ENCODE results near the gene TMC5.
A peak's percentile ranks its signal among the peaks of the same experiment; 100 is the strongest.
"Not testable (repeated sequence)": the region's sequence is repeated elsewhere in the genome, so short reads cannot be mapped to it uniquely, and the experiment has no call there.

Gene TMC5, protein sequence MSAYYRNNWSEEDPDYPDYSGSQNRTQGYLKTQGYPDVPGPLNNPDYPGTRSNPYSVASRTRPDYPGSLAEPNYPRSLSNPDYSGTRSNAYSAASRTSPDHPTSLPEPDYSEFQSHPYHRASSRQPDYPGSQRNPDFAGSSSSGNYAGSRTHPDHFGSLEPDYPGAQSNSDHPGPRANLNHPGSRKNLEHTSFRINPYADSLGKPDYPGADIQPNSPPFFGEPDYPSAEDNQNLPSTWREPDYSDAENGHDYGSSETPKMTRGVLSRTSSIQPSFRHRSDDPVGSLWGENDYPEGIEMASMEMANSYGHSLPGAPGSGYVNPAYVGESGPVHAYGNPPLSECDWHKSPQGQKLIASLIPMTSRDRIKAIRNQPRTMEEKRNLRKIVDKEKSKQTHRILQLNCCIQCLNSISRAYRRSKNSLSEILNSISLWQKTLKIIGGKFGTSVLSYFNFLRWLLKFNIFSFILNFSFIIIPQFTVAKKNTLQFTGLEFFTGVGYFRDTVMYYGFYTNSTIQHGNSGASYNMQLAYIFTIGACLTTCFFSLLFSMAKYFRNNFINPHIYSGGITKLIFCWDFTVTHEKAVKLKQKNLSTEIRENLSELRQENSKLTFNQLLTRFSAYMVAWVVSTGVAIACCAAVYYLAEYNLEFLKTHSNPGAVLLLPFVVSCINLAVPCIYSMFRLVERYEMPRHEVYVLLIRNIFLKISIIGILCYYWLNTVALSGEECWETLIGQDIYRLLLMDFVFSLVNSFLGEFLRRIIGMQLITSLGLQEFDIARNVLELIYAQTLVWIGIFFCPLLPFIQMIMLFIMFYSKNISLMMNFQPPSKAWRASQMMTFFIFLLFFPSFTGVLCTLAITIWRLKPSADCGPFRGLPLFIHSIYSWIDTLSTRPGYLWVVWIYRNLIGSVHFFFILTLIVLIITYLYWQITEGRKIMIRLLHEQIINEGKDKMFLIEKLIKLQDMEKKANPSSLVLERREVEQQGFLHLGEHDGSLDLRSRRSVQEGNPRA

DNA sequence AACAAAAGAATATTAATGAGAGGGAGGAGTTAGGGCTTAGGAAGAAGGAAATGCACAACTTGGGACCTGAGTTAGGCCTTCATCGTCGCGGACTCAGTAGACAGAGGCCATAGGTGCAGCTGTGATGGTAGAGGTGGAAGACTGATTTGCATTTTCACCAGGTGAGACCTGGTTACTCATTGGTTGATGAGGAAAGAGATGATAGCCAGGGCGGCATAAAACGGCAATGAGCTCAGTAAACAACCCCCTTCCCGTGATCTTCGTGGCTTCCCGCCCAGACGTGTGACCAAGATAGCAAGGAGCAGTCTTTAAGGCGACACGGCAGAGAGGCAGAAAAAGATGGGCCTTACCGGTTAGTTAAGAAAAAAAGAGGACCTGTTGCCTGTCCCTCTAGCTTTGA, at the start of gene TMC5:
TSS of gene TMC5 (plus strand) at position 244 of the 400 bp plus-strand sequence. CDS start 22,156 bp downstream, outside the sequence.
- DNase-seq: no peak

DNA sequence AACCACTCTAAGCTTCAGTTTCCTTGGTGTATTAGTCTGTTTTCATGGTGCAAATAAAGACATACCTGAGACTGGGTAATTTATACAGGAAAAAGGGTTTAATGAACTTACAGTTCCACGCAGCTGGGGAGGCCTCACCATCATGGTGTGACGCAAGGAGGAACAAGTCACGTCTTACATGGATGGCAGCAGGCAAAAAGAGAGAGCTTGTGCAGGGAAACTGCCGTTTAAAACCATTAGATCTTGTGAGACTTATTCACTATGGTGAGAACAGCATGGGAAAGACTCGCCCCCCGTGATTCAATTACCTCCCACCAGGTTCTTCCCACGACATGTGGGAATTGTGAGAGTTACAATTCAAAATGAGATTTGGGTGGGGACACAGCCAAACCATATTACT, 45.1 kb upstream of the TMC5 start:
- not testable (repeated sequence) for DNase-seq

DNA sequence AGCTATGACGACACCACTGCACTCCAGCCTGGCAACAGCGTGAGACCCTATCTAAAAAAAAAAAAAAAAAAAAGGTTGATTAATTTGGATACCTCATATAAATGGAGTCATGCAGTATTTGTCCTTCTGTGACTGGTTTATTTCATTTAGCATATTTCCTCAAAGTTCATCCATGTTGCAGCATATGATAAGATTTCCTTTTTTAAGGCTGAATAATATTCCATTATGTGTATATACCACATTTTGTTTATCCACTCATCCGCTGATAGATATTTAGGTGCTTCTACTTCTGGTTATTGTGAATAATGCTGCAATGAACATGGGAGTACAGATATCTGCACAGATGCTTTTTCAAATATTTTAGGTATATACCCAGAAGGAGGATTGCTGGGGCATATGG, 43.3 kb upstream of the TMC5 start:
- DNase-seq: no peak

DNA sequence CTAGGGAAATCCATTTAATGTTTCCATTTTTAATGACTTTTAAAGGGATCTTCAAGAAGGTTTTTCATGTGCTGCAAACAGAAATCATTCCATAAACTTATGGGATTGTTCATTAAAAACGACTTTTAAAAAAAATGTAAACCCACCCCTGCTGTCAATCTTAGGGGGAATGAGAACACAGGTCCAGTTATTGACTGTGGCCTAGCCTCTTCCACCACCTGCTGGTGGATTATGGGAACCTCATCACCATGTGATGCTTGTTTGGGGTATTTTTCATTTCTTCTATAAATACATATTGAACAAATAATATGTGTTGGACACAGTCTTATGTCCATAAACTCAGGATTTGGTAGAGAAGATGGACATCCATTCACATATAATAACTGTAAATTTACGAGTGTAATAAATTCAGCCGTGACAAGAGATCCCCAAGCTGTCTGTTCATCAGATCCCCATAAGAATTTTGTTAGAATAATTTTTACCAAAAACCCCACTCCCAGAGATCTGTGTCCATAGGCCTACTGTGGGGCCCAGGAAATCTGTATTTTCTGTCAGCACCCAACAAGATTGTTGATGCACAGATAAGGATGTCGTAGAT, 42.0 kb upstream of the TMC5 start:
- DNase-seq: peak; percentile 21

DNA sequence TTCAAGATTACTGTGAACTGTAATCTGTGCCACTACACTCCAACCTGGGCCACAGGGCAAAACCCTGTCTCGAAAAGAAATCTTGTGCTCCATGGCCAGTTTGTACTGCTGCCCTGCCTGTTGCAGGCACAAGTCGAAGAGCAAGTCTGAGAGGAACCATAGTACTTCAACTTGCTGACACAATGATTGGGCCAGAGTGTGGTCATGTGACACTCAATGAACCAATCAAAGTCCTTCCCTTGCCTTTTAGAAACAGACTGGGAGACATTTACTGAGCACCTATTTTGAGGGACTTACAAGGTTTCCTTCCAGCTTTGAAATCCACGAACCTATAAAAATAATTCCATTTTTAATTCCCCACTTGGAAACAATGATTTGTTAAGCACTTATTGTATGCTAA, 39.8 kb upstream of the TMC5 start:
- DNase-seq: no peak

DNA sequence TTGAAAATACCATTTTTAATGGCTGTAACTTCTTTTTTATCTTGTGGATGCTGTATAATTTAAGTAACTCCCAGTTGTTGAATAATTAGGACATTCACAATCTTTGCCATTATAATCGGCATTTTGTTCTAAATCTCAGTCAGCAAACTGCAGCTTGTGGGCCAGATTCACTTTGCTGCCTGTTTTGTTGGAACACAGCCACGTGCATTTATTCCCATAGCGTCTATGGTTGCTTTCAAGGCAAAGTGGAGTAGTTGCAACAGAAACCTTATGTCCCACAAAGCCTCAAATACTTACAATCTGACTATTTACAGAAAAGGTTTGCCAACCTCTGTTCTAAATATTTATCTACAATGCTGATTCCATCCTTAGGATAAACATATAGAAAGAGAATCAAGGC, 39.2 kb upstream of the TMC5 start:
- DNase-seq: no peak

DNA sequence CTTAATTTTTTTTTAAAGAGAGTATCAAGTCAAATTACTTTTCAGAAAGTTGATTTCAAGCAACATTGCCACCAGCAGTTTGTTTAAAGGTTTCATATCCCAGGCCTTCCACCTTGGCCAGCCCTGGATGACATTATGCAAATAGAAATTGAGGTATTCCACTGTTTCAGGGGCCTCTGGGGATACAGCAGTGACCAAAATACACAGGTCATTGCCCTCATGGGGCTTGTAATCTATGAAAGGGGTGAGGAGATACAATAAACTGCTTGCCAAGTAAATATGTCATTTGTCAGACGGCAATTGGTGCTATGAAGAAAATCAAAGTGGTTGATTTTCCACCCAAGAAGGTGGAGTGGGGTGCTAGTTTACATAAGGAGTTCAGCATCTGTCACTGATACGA, 37.8 kb upstream of the TMC5 start:
- no peak for DNase-seq

DNA sequence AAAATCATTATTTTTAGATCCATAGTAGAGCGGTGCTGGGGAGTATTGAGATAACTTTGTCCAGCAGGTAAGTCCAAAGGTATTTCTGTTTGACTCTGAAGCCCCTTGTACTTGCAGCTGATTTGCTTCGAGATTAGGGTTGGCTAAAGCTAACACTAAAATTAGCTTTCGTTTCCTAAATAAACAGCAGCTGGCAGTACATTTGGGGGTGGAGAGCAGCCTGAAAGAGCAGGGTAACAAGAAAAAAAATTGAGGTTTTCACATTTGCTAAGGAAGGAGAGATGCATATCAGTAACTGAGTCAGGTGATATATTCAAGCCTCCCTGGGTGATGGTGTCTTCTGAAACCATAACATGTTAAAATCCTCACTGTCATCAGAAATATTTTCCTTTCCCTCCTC, 37.4 kb upstream of the TMC5 start:
- no peak for DNase-seq

DNA sequence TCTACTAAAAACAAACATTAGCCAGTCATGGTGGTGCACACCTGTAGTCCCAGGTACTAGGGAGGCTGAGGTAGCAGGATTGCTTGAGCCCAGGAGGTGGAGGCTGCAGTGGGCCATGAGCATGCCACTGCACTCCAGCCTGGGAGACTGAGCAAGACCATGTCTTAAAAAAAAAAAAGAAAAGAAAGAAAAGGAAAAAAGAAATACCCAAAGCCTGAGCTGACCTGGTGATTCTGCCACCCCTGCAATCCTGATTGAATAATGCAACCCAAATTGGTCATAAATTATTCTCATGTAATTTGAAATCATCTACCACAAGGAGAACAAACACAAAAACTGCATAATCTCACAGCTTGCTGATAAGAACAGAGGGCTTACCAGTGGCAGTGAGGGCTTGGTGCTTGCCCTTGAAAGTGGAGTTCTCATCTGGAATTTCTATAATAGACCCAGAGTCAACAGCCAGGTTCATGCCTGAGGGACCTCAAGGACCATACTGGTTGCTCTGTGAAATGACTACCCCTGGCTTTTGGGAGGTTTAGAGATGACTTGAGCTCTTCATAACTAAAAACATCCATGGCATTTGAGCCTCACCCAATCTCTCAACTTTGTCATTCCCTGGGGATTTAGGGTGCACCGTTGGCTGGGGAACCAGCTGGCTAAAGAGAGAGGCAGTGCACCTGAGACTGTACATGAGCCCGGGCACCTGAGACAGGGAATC, 35.4 kb upstream of the TMC5 start:
- DNase-seq: no peak

DNA sequence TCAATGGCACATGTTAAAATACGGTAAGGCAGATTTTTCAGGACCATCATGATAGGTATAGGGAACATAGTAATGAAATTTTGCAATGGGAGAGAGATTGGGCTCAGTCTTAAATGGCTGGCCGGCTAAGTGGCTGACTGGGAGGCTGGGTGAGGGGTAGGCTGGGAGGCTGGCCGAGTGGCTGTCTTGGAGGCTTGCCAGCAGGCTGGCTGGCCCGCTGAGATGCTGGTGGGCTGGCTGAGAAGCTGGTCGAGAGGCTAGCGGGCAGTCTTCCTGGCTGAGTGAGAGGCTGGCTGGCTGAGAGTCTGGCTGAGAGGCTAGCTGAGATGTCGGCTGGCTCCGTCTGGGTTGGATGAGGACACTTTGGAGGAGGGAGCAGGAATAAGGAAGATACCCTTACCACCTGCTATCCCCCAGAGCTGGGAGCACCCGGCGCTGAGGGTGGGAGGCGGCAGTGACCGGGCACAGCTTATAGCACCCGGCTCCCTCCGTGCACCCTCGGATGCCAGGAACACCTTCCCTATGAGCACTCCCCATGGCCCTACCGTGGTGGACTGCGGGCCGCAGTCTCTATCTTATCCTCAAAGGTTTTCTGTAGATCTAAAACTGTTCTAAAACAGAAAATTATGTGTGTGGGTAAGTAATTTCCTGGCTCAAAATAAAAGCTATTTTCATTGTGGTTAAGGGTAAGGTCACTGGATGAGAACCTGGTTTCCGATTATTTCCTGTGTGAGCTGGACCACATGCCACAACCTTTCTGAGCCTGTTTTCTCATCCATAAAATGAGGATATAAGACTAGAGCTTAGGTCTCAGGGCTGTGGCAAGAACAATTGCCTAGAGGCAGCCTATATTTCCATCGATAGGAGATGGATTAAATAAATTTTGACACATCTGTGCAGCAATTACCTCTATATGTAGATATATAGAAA, 34.5 kb upstream of the TMC5 start:
- peak; percentile 15 for DNase-seq

DNA sequence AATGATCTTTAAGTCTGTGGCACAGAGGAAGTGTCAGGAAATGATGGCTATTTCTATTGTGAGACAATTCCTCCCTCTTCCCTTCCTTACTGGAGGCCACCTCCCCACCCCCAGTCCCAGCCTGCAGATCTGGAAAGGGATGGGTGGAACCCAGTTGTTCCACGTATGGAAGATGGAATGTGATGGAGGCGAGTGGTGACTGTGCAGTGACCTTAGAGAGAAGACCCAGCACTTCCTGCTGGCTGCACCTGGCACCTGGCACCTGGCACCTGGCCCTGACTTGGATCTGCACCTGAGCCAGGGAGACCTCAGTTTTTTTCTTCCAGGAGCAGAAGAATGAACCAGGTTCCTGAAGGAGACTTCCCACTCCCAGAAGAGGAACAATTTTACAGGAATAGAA, 33.0 kb upstream of the TMC5 start:
- no peak for DNase-seq

DNA sequence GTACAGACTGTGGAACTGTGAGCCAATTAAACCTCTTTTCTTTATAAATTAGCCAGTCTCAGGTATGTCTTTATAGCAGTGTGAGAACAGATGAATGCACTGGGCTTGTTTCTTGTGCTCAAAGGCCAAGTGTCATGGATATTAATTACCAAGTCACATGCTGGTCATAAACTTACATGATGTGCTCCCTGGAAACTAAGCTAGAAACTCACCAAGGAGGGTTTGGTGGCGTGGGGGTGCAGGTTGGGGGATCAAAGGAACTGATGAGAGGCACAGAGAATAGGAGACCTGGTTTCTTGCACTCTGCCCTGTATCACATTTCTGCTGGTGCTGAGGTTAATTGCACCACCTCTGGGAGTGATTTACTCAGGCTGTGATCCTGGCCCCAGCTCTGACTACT, 31.2 kb upstream of the TMC5 start:
- DNase-seq: no peak

DNA sequence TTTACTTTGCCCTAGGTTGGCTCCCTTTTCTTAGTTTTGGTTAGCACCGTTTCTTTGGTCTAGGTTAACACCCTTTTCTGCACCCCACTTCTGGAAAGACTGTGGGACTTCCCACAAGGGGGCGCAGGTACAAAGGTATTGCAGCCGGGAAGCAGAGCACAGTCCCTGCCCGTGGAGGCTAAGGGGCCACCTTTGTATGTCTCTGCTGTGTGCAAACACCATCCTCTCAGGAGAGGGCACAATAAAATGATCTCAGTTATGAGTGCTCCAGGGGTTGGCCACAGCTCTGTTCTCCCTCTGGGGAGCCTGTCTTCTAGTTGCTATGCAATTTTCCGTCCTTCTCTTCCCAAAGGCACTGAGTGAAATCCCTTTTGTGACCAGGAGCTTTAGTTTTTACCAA, 28.4 kb upstream of the TMC5 start:
- DNase-seq: peak; percentile 68

DNA sequence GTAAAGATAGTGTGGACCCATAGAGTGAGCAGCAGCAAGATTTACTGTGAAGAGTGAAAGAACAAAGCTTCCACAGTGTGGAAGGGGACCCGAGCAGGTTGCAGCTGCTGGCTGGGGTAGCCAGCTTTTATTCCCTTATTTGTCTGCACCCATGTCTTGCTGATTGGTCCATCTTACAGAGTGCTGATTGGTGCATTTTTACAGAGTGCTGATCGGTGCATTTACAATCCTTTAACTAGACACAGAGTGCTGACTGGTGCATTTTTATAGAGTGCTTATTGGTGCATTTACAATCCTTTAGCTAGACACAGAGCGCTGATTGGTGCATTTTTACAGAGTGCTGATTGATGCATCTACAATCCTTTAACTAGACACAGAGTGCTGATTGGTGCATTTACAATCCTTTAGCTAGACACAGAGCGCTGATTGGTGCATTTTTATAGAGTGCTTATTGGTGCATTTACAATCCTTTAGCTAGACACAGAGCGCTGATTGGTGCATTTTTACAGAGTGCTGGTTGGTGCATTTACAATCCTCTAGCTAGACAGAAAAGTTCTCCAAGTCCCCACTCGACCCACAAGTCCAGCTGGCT, 26.4 kb upstream of the TMC5 start:
- not testable (repeated sequence) for DNase-seq

DNA sequence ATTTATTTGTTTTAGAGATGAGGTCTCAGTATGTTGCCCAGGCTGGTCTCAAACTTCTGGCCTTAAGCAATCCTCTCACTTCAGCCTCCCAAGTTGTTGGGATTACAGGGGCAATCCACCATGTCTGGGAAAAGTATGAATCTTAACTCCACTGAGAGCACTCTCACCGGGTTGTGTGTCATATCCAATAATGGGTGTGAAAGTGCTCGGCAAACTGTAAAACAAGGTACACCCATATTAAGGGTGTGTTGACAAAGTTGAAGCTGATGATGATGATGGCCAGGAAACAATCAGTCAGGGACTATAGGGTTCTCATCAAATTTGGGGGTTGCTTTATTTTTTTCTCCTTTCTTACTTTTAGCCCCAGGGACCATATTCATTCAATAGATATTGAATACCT, 25.3 kb upstream of the TMC5 start:
- no peak for DNase-seq

DNA sequence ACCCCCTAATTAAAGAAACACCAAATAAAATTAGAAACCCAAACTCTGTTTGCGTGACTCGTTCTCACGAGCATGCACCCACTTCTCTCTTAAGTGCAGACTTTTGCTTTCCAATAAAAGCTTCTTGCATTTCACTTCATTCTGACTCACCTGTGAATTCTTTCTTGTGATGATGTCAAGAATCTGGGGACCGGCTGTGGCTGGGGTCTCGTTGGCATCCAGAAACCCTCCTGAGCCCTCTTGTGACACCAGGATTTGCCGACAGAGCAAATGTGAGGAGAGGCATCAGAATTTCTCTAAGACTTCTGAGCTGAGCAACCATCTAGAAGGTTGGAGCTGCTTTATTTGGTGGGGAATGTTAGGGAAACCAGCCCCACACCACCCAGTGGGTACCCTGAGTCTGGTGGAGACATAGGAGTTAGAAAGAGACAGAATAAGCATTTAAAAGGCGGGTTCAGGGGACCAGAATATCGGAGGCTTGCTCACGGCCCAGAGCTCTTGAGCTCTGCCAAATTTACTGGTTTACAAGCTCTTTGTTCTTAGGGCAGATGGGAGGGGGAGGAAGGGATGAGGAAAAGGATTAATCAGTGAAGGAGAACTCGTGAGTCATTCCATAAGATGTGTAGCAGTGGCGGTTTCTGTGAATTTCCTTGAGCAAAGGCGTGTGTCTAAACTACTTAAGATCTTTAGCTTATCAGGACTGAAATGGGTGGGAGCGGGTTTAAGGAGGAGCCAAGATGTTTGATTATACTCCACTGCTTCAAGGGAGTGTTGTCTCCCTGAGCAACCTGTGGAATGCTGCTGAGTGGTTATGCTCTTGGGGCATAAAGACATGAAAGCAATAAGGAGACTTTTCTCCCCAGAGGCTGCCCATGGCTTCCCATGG, 24.2 kb upstream of the TMC5 start:
- no peak for DNase-seq

DNA sequence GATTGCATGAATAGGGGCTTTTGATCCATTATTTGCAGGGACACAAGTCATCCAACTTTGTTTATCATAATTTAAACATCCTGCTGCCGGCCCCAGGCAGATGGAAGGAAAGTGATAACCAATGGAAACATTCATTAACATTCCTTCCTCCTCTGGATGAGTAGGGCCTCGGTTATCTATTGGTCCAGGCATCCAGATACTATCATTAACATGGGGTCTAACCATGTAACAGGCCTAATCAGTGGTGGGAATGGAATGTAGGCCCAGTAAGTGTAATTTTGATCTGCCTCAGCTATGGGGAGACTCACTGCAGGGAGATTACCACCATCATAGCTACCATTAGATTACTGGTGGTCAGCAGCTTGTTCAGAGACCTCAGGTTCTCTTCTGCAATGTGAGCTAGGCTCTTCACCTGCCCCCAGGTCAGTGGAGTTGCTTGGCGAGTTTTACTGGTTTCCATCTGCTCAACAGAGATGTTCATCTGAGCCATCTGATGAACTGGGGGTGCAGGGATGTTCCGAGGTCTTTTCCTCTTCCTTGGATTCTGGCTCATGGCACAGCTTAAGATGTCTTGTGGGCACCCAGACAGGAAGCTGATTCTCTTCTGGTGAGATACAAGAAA, 21.9 kb upstream of the TMC5 start:
- DNase-seq: not testable (repeated sequence)

DNA sequence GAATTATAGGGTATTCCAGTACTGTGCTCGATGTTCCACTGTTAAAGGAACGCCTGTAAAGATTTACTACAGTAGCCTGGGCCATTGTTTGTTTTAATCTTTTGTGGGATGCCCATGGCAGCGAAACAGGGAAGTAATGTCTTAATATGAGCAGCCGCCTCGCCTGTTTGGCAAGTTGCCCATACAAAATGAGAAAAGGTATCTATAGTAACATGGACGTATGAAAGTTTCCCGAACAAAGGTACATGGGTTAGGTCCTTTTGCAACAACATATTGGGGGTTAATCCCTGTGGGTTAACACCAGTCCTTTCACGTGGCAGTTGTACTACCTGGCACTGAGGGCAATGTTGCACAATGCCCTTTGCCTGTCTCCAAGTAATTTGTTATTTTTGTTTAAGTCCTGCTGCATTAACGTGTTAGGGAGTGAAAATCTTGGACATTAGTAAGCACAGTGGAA, 21.1 kb upstream of the TMC5 start:
- peak; percentile 62 for DNase-seq

DNA sequence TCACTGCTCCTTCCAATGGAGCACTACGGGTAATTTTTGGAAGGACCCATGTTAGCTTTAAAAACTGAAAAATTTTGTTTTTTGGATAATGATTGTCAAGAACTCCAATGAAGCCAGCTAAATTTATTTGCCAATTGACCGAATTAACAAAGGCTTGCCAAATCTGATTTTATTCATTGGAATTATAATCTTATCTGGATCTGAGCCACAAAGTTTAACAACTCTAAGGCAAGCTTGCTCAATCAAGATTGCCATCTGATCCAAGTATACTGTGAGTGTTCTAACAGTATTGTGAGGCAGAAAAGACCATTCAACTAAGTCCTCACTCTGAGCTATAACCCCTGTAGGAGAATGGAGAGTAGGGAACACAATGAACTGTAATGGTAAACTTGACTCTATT, 20.3 kb upstream of the TMC5 start:
- not testable (repeated sequence) for DNase-seq

DNA sequence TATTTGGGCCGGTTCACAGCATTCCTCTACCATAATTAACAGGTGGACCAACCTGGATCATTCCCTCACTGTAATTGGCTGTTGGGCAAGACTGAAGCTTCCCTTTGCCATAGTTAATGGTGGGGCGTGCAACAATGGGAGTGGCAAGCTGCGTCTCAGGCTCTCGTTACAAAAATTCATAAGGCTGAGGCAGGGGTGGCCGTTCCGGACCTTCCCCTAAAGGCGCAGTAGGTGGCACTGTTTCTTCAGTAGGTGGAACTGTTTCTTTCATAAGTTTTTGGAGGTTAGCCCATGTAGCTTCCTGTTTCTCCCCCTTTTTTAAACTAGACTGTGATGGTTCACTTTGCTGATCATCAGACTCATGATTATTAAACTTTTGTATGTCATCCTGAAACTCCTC, 17.0 kb upstream of the TMC5 start:
- no peak for DNase-seq
